Neuronal stem cell (in vitro differentiated cells): ENCODE measurements around the gene TUG1.

Experiments used
- DNase-seq: peaks from one replicate; pipeline ENCODE4 v3.0.0-alpha.2; 2013; ENCODE audit warnings: low spot score
- H2AFZ ChIP-seq: one replicate; pipeline ENCODE4 v1.6.1; 2013; ENCODE audit warnings: mild to moderate bottlenecking, low read length, inconsistent platforms
- H2AK5ac ChIP-seq: 2 replicates; pipeline ENCODE4 v1.6.1; 2013; ENCODE audit warnings: low read depth, mild to moderate bottlenecking, inconsistent platforms, low read length, moderate library complexity, mixed read lengths
- H2BK120ac ChIP-seq: 2 replicates; pipeline ENCODE4 v1.6.1; 2013; ENCODE audit warnings: low read depth, mild to moderate bottlenecking, inconsistent platforms, low read length, moderate library complexity, mixed read lengths
- H2BK12ac ChIP-seq: one replicate; pipeline ENCODE4 v1.6.1; 2013; ENCODE audit warnings: low read length, inconsistent platforms
- H2BK15ac ChIP-seq: 2 replicates; pipeline ENCODE4 v1.6.1; 2013; ENCODE audit warnings: mild to moderate bottlenecking, low read length, inconsistent platforms, mixed read lengths
- H2BK5ac ChIP-seq: one replicate; pipeline ENCODE4 v1.6.1; 2013; ENCODE audit warnings: inconsistent platforms, mild to moderate bottlenecking, low read length, moderate library complexity
- H3K14ac ChIP-seq: one replicate; pipeline ENCODE4 v1.6.1; 2013; ENCODE audit warnings: low read length, inconsistent platforms
- H3K18ac ChIP-seq: 2 replicates; pipeline ENCODE4 v1.6.1; 2013; ENCODE audit warnings: low read length, inconsistent platforms
- H3K23ac ChIP-seq: 2 replicates; pipeline ENCODE4 v1.6.1; 2013; ENCODE audit warnings: low read depth, mild to moderate bottlenecking, mixed read lengths, low read length, inconsistent platforms; ENCODE audit not compliant: poor library complexity
- H3K27ac ChIP-seq: replicated peaks from 3 replicates; pipeline ENCODE4 v1.5.1; 2013; ENCODE audit warnings: low read length, inconsistent platforms
- H3K27me3 ChIP-seq, 3 experiments: 2 replicates each; pipeline ENCODE4 v1.6.1; 2013; ENCODE audit warnings: low read length in 3 of 3, mild to moderate bottlenecking in 2 of 3, inconsistent platforms in 1 of 3, low read depth in 1 of 3, mixed read lengths in 1 of 3, moderate library complexity in 1 of 3; ENCODE audit not compliant: control insufficient read depth in 3 of 3, insufficient read depth in 3 of 3
- H3K36me3 ChIP-seq, 2 donors: replicated peaks in 1 of 2; 2 replicates each; pipeline ENCODE4 v1.6.1; 2013; ENCODE audit warnings: low read length in 2 of 2; ENCODE audit not compliant: control insufficient read depth in 2 of 2, insufficient read depth in 2 of 2
- H3K4ac ChIP-seq: 2 replicates; pipeline ENCODE4 v1.6.1; 2013; ENCODE audit warnings: inconsistent platforms, mild to moderate bottlenecking, low read length, moderate library complexity
- H3K4me1 ChIP-seq, 2 donors: 1 replicate in 1 of 2; 2 replicates in 1 of 2; pipeline ENCODE4 v1.6.1; 2013; ENCODE audit warnings: low read length in 2 of 2, low read depth in 1 of 2; ENCODE audit not compliant: control insufficient read depth in 2 of 2, insufficient read depth in 1 of 2
- H3K4me2 ChIP-seq: one replicate; pipeline ENCODE4 v1.6.1; 2013; ENCODE audit warnings: mild to moderate bottlenecking, low read length, inconsistent platforms; ENCODE audit not compliant: insufficient read depth, poor library complexity, severe bottlenecking
- H3K4me3 ChIP-seq, 2 donors: 2 replicates each; pipeline ENCODE4 v1.5.1; 2013; ENCODE audit warnings: low read length in 2 of 2, mild to moderate bottlenecking in 2 of 2, inconsistent platforms in 1 of 2, moderate library complexity in 1 of 2
- H3K79me1 ChIP-seq: one replicate; pipeline ENCODE4 v1.6.1; 2013; ENCODE audit warnings: low read depth, mild to moderate bottlenecking, inconsistent platforms, low read length, moderate library complexity
- H3K9ac ChIP-seq: one replicate; pipeline ENCODE4 v1.6.1; 2013; ENCODE audit warnings: mild to moderate bottlenecking, low read depth, low read length, inconsistent platforms; ENCODE audit not compliant: poor library complexity
- H3K9me3 ChIP-seq, 2 donors: replicated peaks in 1 of 2; 2 replicates each; pipeline versions ENCODE3 to v1.6.1; 2013; ENCODE audit warnings: low read length in 2 of 2, mild to moderate bottlenecking in 2 of 2, inconsistent platforms in 1 of 2, low read depth in 1 of 2, mixed read lengths in 1 of 2, moderate library complexity in 1 of 2; ENCODE audit not compliant: control insufficient read depth in 2 of 2, insufficient read depth in 1 of 2
- H4K8ac ChIP-seq: one replicate; pipeline ENCODE4 v1.6.1; 2013; ENCODE audit warnings: low read depth, mild to moderate bottlenecking, inconsistent platforms, low read length, moderate library complexity
- H4K91ac ChIP-seq: one replicate; pipeline ENCODE4 v1.6.1; 2013; ENCODE audit warnings: low read length, low read depth, mild to moderate bottlenecking, inconsistent platforms; ENCODE audit not compliant: poor library complexity
- WGBS, 2 donors: extraction: QIAGEN DNeasy Blood & Tissue Kit; methylation state at CpG; one replicate each; pipeline ENCODE4 v1.1.7; 2013; ENCODE audit warnings: missing lambda C conversion rate in 2 of 2, mixed read lengths in 1 of 2; ENCODE audit not compliant: insufficient read length in 2 of 2, insufficient replicate concordance in 1 of 2; ENCODE audit errors: extremely low coverage in 2 of 2; 5-methylcytosine and 5-hydroxymethylcytosine counted together

Gene TUG1

GRCh38 chr22:30968015-30968923 is 796 bp upstream of the TUG1 start, which contains the start of gene MORC2:
TSS of gene MORC2 (minus strand) at chr22:30968774. CDS start at chr22:30967889, 885 bp downstream.
- WGBS, 2 donors, result no CpG with 5 or more reads among the region's 53 CpGs

GRCh38 chr22:30969532-30970355 is 679 bp downstream of the TUG1 start:
- Histone ChIP-seq H4K8ac (no peak overlapping the region), H2AFZ (peak overlapping the region; percentile 92), H3K23ac (peak overlapping the region; percentile 82), H2AK5ac (peak overlapping the region; percentile 50), H3K4ac (no peak overlapping the region), H2BK120ac (no peak overlapping the region), H3K18ac (peak overlapping the region; percentile 93), H4K91ac (no peak overlapping the region), H3K36me3 (peaks cover 31 to 80% of the 10 kb centered on the region in 2 donors), H3K4me3 (peak overlapping the region; percentile 80 to 92), H2BK15ac (peak overlapping the region; percentile 30), H3K79me1 (peaks cover 4% of the 10 kb centered on the region), H3K9me3 (peaks cover 40 to 84% of the 10 kb centered on the region in 2 donors), H3K9ac (peak overlapping the region; percentile 22), H2BK5ac (no peak overlapping the region), H2BK12ac (no peak overlapping the region), H3K14ac (no peak overlapping the region), H3K4me1 (peaks cover 3 to 4% of the 10 kb centered on the region in 2 donors), H3K27me3 (no peaks in the 10 kb centered on the region), H3K4me2 (peak overlapping the region; percentile 78), H3K27ac (peak overlapping the region; percentile 78)
- 100% methylated on average over 3 of the region's 49 CpGs; no CpG with 5 or more reads in 1 of the 2 donors for WGBS, 2 donors
- DNase-seq, result no peak

More at GRCh38 chr22:30968015-30968923, 796 bp upstream of the TUG1 start, which contains the start of gene MORC2:
- H2BK120ac ChIP-seq, result no peak within 1 kb of the TSS
- H2BK15ac ChIP-seq, result peak within 1 kb of the TSS; percentile 88
- DNase-seq, result peak; percentile 20
- H3K4me1 ChIP-seq, result peaks cover 3 to 4% of the 10 kb centered on the region in 2 donors
- H2AFZ ChIP-seq, result peak within 1 kb of the TSS; percentile 92
- H4K91ac ChIP-seq, result no peak within 1 kb of the TSS
- H3K4me2 ChIP-seq, result peak within 1 kb of the TSS; percentile 78
- no peak within 1 kb of the TSS for H2BK12ac ChIP-seq
- peak within 1 kb of the TSS; percentile 84 for H2AK5ac ChIP-seq
- H3K4ac ChIP-seq, result no peak within 1 kb of the TSS
- no peak within 1 kb of the TSS for H3K14ac ChIP-seq
- H3K27me3 ChIP-seq, result no peaks in the 10 kb centered on the region
- peak within 1 kb of the TSS; percentile 80 to 92 for H3K4me3 ChIP-seq
- peaks cover 31 to 83% of the 10 kb centered on the region in 2 donors for H3K9me3 ChIP-seq
- peak within 1 kb of the TSS; percentile 79 for H3K27ac ChIP-seq
- peaks cover 23 to 74% of the 10 kb centered on the region in 2 donors for H3K36me3 ChIP-seq
- H3K9ac ChIP-seq, result peak within 1 kb of the TSS; percentile 78
- H2BK5ac ChIP-seq, result peak within 1 kb of the TSS; percentile 54
- peak within 1 kb of the TSS; percentile 95 for H3K18ac ChIP-seq
- H3K23ac ChIP-seq, result peak within 1 kb of the TSS; percentile 82
- H3K79me1 ChIP-seq, result peaks cover 4% of the 10 kb centered on the region
- no peak within 1 kb of the TSS for H4K8ac ChIP-seq

- no peak overlapping the region for H3K18ac ChIP-seq
- no peak overlapping the region for H3K4ac ChIP-seq
- no peak overlapping the region for H2BK12ac ChIP-seq
- H3K14ac ChIP-seq, result no peak overlapping the region
- no peak overlapping the region for H3K9ac ChIP-seq
- peaks cover 3 to 4% of the 10 kb centered on the region in 2 donors for H3K4me1 ChIP-seq
- H3K4me2 ChIP-seq, result peak overlapping the region; percentile 78
- H4K91ac ChIP-seq, result no peak overlapping the region
- H3K4me3 ChIP-seq, result peak overlapping the region; percentile 80 to 92
- H3K79me1 ChIP-seq, result peaks cover 5% of the 10 kb centered on the region
- H3K27ac ChIP-seq, result no peak overlapping the region
- no peak for DNase-seq
- no peak overlapping the region for H2BK120ac ChIP-seq
- H3K23ac ChIP-seq, result no peak overlapping the region
- H2BK5ac ChIP-seq, result no peak overlapping the region
- peaks cover 46 to 84% of the 10 kb centered on the region in 2 donors for H3K9me3 ChIP-seq
- no CpG with 5 or more reads among the region's 3 CpGs for WGBS, 2 donors
- no peak overlapping the region for H2BK15ac ChIP-seq
- no peaks in the 10 kb centered on the region for H3K27me3 ChIP-seq
- no peak overlapping the region for H4K8ac ChIP-seq
- H2AFZ ChIP-seq, result no peak overlapping the region
- no peak overlapping the region for H2AK5ac ChIP-seq
- peaks cover 35 to 80% of the 10 kb centered on the region in 2 donors for H3K36me3 ChIP-seq
Measured at GRCh38 chr22:30970356-30970746, 1.3 kb downstream of the TUG1 start.
